ENCODE results near the gene ZNF519.
"Not testable (repeated sequence)": the region's sequence is repeated elsewhere in the genome, so short reads cannot be mapped to it uniquely, and the experiment has no call there.

Gene ZNF519
- long read RNA-seq, transcript ZNF519-207 (3 exons, 2,830 nt): minor isoform, 10 of 275 reads
- long read RNA-seq, transcript ZNF519-202 (5 exons, 2,114 nt): minor isoform, 9 of 275 reads
- long read RNA-seq, transcript ZNF519-204 (2 exons, 599 nt): major isoform, 61 of 275 reads
- long read RNA-seq, partial matches to known transcripts: 138 of 275 reads
- long read RNA-seq, other reads (novel, unspliced or antisense): 51 of 275 reads

- peak within 1 kb of the TSS; percentile 74 for H3K27ac ChIP-seq (replicated peaks)
- not testable (repeated sequence) for H3K27me3 ChIP-seq (ENCODE audit: insufficient read depth, poor library complexity, severe bottlenecking)
- peak; percentile 97 to 99 for DNase-seq (ENCODE audit: low read depth in 1 of 2, low spot score in 1 of 2)
- peak within 1 kb of the TSS; percentile 81 for H3K4me3 ChIP-seq (replicated peaks; ENCODE audit: insufficient read depth, low read length)
- peak; percentile 36 for TF ChIP-seq REST (IDR thresholded peaks at IDR 0.05; ENCODE audit: insufficient replicate concordance, low read depth)
- peak; percentile 73 for TF ChIP-seq GABPA (IDR thresholded peaks at IDR 0.05; ENCODE audit: low read depth)
- peak; percentile 68 for TF ChIP-seq POLR2AphosphoS5 (IDR thresholded peaks at IDR 0.05; ENCODE audit: low read depth)
- TF ChIP-seq SPI1 (IDR thresholded peaks at IDR 0.05; ENCODE audit: borderline replicate concordance, low read depth): peak; percentile 37; the same call in 1 of the 2 replicates
These were observed at the start of gene ZNF519 for GRCh38 chr18:14132271-14132700. Gene ZNF519 (minus strand): TSS chr18:14132435. CDS start chr18:14132277, 158 bp downstream.

GRCh38 chr18:14179306-14179705, 47.1 kb upstream of the ZNF519 start:
- TF ChIP-seq POLR2AphosphoS5 (IDR thresholded peaks at IDR 0.05; ENCODE audit: low read depth): no peak
- no peak for TF ChIP-seq REST (IDR thresholded peaks at IDR 0.05; ENCODE audit: insufficient replicate concordance, low read depth)
- no peak for TF ChIP-seq CTCF (IDR thresholded peaks at IDR 0.05; ENCODE audit: insufficient read depth, low read length)
- no peak for TF ChIP-seq SPI1 (IDR thresholded peaks at IDR 0.05; ENCODE audit: borderline replicate concordance, low read depth)
- TF ChIP-seq GABPA (IDR thresholded peaks at IDR 0.05; ENCODE audit: low read depth): no peak
- no peak overlapping the region for H3K27ac ChIP-seq (replicated peaks)
- H3K4me3 ChIP-seq (replicated peaks; ENCODE audit: insufficient read depth, low read length): peak overlapping the region; percentile 50
- DNase-seq (ENCODE audit: low read depth in 1 of 2, low spot score in 1 of 2): no peak
- H3K27me3 ChIP-seq (ENCODE audit: insufficient read depth, poor library complexity, severe bottlenecking): no peaks in the 10 kb centered on the region

GRCh38 chr18:14178321-14179196, 46.3 kb upstream of the ZNF519 start:
- peak; percentile 57 for TF ChIP-seq CTCF (IDR thresholded peaks at IDR 0.05; ENCODE audit: insufficient read depth, low read length)
- DNase-seq (ENCODE audit: low read depth in 1 of 2, low spot score in 1 of 2): peak; percentile 32 to 49

GRCh38 chr18:14177540-14178320, 45.5 kb upstream of the ZNF519 start:
- DNase-seq (ENCODE audit: low read depth in 1 of 2, low spot score in 1 of 2); H3K4me3 ChIP-seq (replicated peaks; ENCODE audit: insufficient read depth, low read length); H3K27ac ChIP-seq (replicated peaks); H3K27me3 ChIP-seq (ENCODE audit: insufficient read depth, poor library complexity, severe bottlenecking): not testable (repeated sequence)

More at GRCh38 chr18:14178321-14179196, 46.3 kb upstream of the ZNF519 start:
- H3K27ac ChIP-seq (replicated peaks); H3K27me3 ChIP-seq (ENCODE audit: insufficient read depth, poor library complexity, severe bottlenecking): not testable (repeated sequence)
- H3K4me3 ChIP-seq (replicated peaks; ENCODE audit: insufficient read depth, low read length): peak overlapping the region; percentile 50

- DNase-seq (ENCODE audit: low read depth in 1 of 2, low spot score in 1 of 2); H3K27me3 ChIP-seq (ENCODE audit: insufficient read depth, poor library complexity, severe bottlenecking); H3K27ac ChIP-seq (replicated peaks); H3K4me3 ChIP-seq (replicated peaks; ENCODE audit: insufficient read depth, low read length): not testable (repeated sequence)
These were observed 43.2 kb upstream of the ZNF519 start for GRCh38 chr18:14175404-14175803.

Data from HL-60 (cell line).